Ovary (tissue), 9 donors: ENCODE data around the gene TMC2. TPM values are rescaled to one million over a fixed set of nuclear protein-coding genes. Genes with fewer than 3 reads are reported as not detected.
"Not testable (repeated sequence)": the region's sequence is repeated elsewhere in the genome, so short reads cannot be mapped to it uniquely, and the experiment has no call there.

Source experiments
- DNase-seq, 5 donors: peaks; one replicate each; pipeline ENCODE4 v3.0.0-alpha.2; 2019 to 2020
- H3K27ac ChIP-seq, 2 donors: fragments of 200-600 bp; one replicate each; pipeline versions ENCODE4 v1.5.1 to v1.8.0; 2019 to 2022
- H3K27me3 ChIP-seq: fragments of 200-600 bp; one replicate; pipeline ENCODE4 v1.8.0; 2022
- H3K36me3 ChIP-seq: fragments of 200-600 bp; sonication (generic); one replicate; pipeline ENCODE4 v1.5.1; 2019
- H3K4me1 ChIP-seq: one replicate; pipeline ENCODE4 v1.8.1; 2013; ENCODE audit warnings: mild to moderate bottlenecking, moderate library complexity; ENCODE audit not compliant: insufficient read depth
- H3K4me3 ChIP-seq: fragments of 200-600 bp; sonication (generic); one replicate; pipeline ENCODE4 v1.5.1; 2017
- H3K9me3 ChIP-seq, 2 donors: fragments of 200-600 bp in 1 of 2; sonication (generic) in 1 of 2; one replicate each; pipeline versions ENCODE4 v1.5.1 to v1.8.1; 2013 to 2019; ENCODE audit warnings: mild to moderate bottlenecking in 1 of 2, moderate library complexity in 1 of 2
- EP300 ChIP-seq: sonication (generic); formaldehyde crosslinking; IDR thresholded peaks from one replicate; pipeline ENCODE4 v1.6.1; 2017; ENCODE audit warnings: antibody characterized with exemption
- POLR2A ChIP-seq: fragments of 450-650 bp; IDR thresholded peaks from one replicate; pipeline ENCODE4 v1.6.1; 2017; ENCODE audit warnings: antibody characterized with exemption, mild to moderate bottlenecking, moderate library complexity
- WGBS, 3 donors: extraction: QIAGEN DNeasy Blood & Tissue Kit in 1 of 3; methylation state at CpG; one replicate each; pipeline versions ENCODE4 v1.1.5 to v1.1.7; 2013 to 2017; 5-methylcytosine and 5-hydroxymethylcytosine counted together
- intact Hi-C, 4 donors: fragments of 100-400 bp; cut with DNase I; formaldehyde crosslinking; loops; one replicate each; pipeline versions ENCODE4 v1.11.0 to v1.15.1; 2022 to 2023
- polyA plus RNA-seq, 2 donors: library from polyadenylated mRNA; stranded (reverse); fragments of 200-250 nt in 1 of 2; fragments of 350-450 nt in 1 of 2; fragmentation: Illumina TruSeq in 1 of 2; extraction: RNeasy Lipid Tissue Mini Kit (QIAGEN cat#74804) in 1 of 2; gene quantifications; one replicate each; pipeline ENCODE4 v1.2.3, GENCODE V29; 2013 to 2014
- total RNA-seq, 7 donors: library from RNA; depleted of rRNA in 2 of 7; stranded (reverse); fragments of >200 nt in 2 of 7; fragmentation: NEBNext Ultra II Directional in 3 of 7; extraction: Animal tissue kit (Norgen Biotek cat#: 25700) in 3 of 7; gene quantifications; one replicate each; pipeline versions ENCODE4 v1.1.0 to v1.2.4, GENCODE V29; 2016 to 2023
- TF ChIP-seq, protein P1 (sequence below), 3 donors: fragments of 450-650 bp in 2 of 3; fragments of 200-600 bp in 1 of 3; IDR thresholded peaks; one replicate each; pipeline versions ENCODE4 v1.5.1 to v1.8.0; 2016 to 2022; ENCODE audit warnings: antibody characterized with exemption in 3 of 3, mild to moderate bottlenecking in 1 of 3
- donor health status: DM: no; HTN: no; CAD: no; lungs with moderate emphysema.
- donor health status: DM: no; HTN: no; CAD: no.
- donor health status: Bipolar disorder and iron deficiency.
- donor health status: DM: yes; HTN: yes; CAD: no.
- donor health status: DM: no; HTN: no; CAD: no.
- donor health status: DM: yes; HTN: yes; CAD: no.

The TMC2 gene
- total and polyA plus RNA-seq, 9 donors, result 0.07 to 0.38 (median 0.07) TPM; not detected in 4

DNA sequence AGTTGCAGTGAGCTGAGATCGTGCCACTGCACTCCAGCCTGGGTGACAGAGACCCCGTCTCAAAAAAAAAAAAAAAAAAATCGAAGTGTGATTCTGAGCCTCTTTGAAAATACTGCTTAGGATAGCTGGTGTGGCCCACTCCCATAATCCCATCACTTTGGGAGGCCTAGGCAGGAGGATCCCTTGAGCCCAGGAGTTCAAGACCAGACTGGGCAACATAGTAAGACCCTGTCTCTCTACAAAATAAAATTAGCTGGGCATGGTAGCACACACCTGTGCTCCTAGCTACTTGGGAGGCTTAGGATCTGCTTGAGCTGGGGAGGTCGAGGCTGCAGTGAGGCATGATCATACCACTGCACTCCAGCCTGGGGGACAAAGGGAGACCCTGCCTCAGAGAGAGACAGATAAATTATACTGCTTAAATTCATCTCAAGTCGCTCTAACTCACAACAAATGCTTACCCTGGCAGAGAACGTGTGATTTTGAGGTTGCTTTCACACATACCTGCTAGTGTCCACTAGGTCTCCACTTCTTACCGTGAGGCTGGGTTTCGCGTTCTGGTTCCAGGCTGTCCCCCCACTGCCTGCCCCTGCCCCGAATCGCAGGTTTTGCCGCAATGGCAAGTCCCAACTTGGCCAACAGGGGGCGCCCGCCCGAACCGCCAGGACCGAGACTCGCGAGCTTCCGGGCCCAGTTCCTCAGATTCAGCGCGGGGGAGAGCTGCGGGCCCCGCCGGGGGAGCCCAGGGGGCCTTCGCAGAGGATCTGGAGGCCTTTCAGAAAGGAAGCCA is 12.3 kb upstream of the TMC2 start:
- H3K27me3 ChIP-seq, result no peaks in the 10 kb centered on the region
- DNase-seq, result peak; percentile 85 to 93 (median 91)
- intact Hi-C loops, result loop anchor here in 3 of 4 donors (2.0 to 10.0 kb wide), 3 partner anchors 123 to 228 kb away; partner anchors contain the start of gene NOP56 (in 2 of the 3)
- H3K36me3 ChIP-seq, result no peaks in the 10 kb centered on the region
- no peaks in the 10 kb centered on the region for H3K9me3 ChIP-seq
- H3K4me3 ChIP-seq, result peak overlapping the region; percentile 67
- TF ChIP-seq, protein P1, sequence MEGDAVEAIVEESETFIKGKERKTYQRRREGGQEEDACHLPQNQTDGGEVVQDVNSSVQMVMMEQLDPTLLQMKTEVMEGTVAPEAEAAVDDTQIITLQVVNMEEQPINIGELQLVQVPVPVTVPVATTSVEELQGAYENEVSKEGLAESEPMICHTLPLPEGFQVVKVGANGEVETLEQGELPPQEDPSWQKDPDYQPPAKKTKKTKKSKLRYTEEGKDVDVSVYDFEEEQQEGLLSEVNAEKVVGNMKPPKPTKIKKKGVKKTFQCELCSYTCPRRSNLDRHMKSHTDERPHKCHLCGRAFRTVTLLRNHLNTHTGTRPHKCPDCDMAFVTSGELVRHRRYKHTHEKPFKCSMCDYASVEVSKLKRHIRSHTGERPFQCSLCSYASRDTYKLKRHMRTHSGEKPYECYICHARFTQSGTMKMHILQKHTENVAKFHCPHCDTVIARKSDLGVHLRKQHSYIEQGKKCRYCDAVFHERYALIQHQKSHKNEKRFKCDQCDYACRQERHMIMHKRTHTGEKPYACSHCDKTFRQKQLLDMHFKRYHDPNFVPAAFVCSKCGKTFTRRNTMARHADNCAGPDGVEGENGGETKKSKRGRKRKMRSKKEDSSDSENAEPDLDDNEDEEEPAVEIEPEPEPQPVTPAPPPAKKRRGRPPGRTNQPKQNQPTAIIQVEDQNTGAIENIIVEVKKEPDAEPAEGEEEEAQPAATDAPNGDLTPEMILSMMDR (IDR thresholded peaks at IDR 0.05), result peak; percentile 92 to 98 (median 93)
- TF ChIP-seq POLR2A, result peak; percentile 74
- no peak for TF ChIP-seq EP300
- WGBS, 3 donors, result 10 to 12% (median 10%) methylated on average over 26 of the region's 26 CpGs
- no peaks in the 10 kb centered on the region for H3K4me1 ChIP-seq
- H3K27ac ChIP-seq, result peak overlapping the region; percentile 78 to 81

DNA sequence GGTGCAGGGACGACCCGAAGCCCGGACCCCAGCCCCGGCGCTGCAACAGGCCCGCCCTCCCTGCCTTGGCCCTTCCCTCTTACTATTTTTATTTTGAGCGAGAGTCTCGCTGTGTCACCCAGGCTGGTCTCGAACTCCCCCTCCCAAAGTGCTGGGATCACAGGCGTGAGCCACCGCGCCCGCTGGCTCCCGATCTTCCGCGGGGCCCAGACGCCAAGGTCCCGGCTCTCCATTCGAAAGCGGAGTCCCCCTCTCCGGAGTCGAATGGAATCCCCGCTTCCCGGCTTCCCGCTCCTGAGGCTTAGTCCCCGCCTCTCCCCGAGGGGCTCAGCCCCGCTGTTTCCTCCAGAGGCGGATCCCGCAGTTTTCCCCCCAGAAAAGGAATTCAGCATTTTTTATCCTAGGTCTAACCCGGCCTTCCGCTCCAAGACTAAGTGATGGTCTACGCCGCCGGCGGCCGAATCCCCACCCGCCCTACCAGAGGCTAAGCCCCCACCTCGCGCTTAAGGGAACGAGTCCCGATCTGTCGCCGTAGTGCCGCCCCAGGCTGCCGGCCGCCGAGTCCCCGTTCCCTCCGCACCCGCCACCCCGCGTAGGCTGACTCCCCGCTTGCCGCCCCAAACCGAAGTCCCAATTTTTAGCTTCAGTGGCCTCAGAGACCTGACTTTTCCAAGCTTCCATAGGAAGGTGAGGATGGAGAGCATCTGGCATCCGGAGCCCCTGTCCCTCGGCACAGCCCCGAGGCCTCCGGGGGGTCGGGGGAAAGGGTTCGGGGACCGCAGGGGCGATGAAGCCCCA is 11.5 kb upstream of the TMC2 start:
- Histone ChIP-seq H3K9me3 (no peaks in the 10 kb centered on the region), H3K36me3 (no peaks in the 10 kb centered on the region), H3K27ac (peak overlapping the region; percentile 78 to 81), H3K4me3 (peak overlapping the region; percentile 67), H3K27me3 (no peaks in the 10 kb centered on the region), H3K4me1 (no peaks in the 10 kb centered on the region)
- 0 to 1% (median 1%) methylated on average over 63 to 64 of the region's 64 CpGs for WGBS, 3 donors
- intact Hi-C loops, result loop anchor here in 3 of 4 donors (2.0 to 10.0 kb wide), 3 partner anchors 122 to 227 kb away; partner anchors contain the start of gene NOP56 (in 2 of the 3)
- DNase-seq, result peak in 4 of 5 donors; percentile 39 to 70 (median 52)
- TF ChIP-seq POLR2A, result no peak
- no peak for TF ChIP-seq EP300
- TF ChIP-seq, protein P1 (IDR thresholded peaks at IDR 0.05), result no peak

DNA sequence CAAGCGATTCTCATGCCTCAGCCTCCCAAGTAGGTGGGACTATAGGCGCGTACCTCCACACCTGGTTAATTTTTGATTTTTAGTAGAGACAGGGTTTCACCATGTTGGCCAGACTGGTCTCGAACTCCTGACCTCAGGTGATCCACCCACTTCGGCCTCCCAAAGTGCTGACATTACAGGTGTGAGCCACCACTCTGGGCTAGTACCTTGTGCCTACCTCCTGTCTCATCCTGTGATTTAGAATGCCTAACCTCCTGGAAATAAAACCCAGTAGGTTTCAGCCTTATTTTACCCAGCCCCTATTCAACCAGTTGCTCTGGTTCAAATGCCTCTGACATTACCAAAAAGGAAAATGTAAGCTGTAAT is 10.2 kb upstream of the TMC2 start:
- 91 to 94% (median 93%) methylated on average over 5 of the region's 5 CpGs for WGBS, 3 donors
- H3K27ac ChIP-seq, result not testable (repeated sequence)

DNA sequence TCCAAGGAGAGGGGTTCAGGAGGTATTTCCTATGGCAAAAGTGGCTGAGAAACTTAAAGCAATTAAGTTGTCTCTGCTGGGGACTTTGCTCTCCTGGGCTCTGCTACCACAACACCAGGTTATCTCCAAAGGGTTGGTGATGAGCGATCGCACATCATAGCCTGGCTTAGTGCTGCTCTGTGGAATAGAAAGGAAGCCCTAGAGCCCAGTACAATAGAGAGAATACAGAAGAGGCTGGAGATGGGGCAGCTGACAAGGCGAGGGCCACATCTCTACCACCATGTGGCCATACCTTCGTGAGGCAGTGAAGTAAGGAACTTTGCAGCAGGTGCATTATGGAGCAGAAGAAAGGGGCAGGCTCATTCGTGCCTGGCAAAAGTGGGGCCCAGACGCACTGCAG is 8.6 kb upstream of the TMC2 start:
- no peak for DNase-seq
- Histone ChIP-seq H3K36me3 (no peaks in the 10 kb centered on the region), H3K4me1 (no peaks in the 10 kb centered on the region), H3K27me3 (no peaks in the 10 kb centered on the region), H3K4me3 (no peak overlapping the region), H3K27ac (no peak overlapping the region), H3K9me3 (no peaks in the 10 kb centered on the region)
- TF ChIP-seq EP300 (no peak), POLR2A (no peak)
- TF ChIP-seq, protein P1 (IDR thresholded peaks at IDR 0.05), result no peak
- WGBS, 3 donors, result 85 to 89% (median 88%) methylated on average over 6 of the region's 6 CpGs
- intact Hi-C loops, result loop anchor here in 2 of 4 donors (10.0 kb wide), 1 partner anchor 127 kb away; the partner anchor contains the start of gene NOP56 (in 2 of the 2)

More for the DNA sequence above, 10.2 kb upstream of the TMC2 start:
- H3K27me3 ChIP-seq, H3K4me1 ChIP-seq, DNase-seq, H3K9me3 ChIP-seq, H3K4me3 ChIP-seq, H3K36me3 ChIP-seq: not testable (repeated sequence)
- intact Hi-C loops, result loop anchor here in 2 of 4 donors (10.0 kb wide), 1 partner anchor 129 kb away; the partner anchor contains the start of gene NOP56 (in 2 of the 2)
